Hepatocyte (in vitro differentiated cells): ENCODE data around the gene PLEKHA6. TPM values are rescaled to one million over a fixed set of nuclear protein-coding genes. Genes with fewer than 3 reads are reported as not detected.

Experiments
- DNase-seq: peaks from one replicate; pipeline ENCODE4 v3.0.0-alpha.2; 2016; ENCODE audit warnings: low spot score
- H2AFZ ChIP-seq: fragments of 200-600 bp; sonication (generic); 2 replicates; pipeline ENCODE4 v1.6.0; 2016; ENCODE audit warnings: antibody characterized with exemption, mild to moderate bottlenecking
- H3K27ac ChIP-seq: fragments of 200-600 bp; sonication (generic); 2 replicates; pipeline ENCODE4 v1.5.1; 2016; ENCODE audit warnings: mild to moderate bottlenecking
- H3K27me3 ChIP-seq: fragments of 200-600 bp; sonication (generic); 2 replicates; pipeline ENCODE4 v1.6.1; 2016
- H3K36me3 ChIP-seq: fragments of 200-600 bp; sonication (generic); replicated peaks from 2 replicates; pipeline ENCODE4 v1.5.1; 2016; ENCODE audit warnings: low read depth; ENCODE audit not compliant: insufficient read depth
- H3K4me1 ChIP-seq: fragments of 200-600 bp; sonication (generic); 2 replicates; pipeline ENCODE4 v1.5.1; 2016; ENCODE audit warnings: mild to moderate bottlenecking, moderate library complexity; ENCODE audit not compliant: insufficient read depth
- H3K4me2 ChIP-seq: fragments of 200-600 bp; sonication (generic); 2 replicates; pipeline ENCODE4 v1.6.0; 2016
- H3K4me3 ChIP-seq: fragments of 200-600 bp; sonication (generic); 2 replicates; pipeline ENCODE4 v1.5.1; 2016; ENCODE audit warnings: mild to moderate bottlenecking
- H3K79me2 ChIP-seq: fragments of 200-600 bp; sonication (generic); 2 replicates; pipeline ENCODE4 v1.6.0; 2017; ENCODE audit warnings: mild to moderate bottlenecking
- H3K9me2 ChIP-seq: fragments of 200-600 bp; sonication (generic); replicated peaks from 2 replicates; pipeline ENCODE4 v1.6.0; 2017; ENCODE audit warnings: mild to moderate bottlenecking; ENCODE audit not compliant: insufficient read depth
- H3K9me3 ChIP-seq: fragments of 200-600 bp; sonication (generic); 2 replicates; pipeline ENCODE4 v1.5.1; 2016; ENCODE audit warnings: low read depth, mild to moderate bottlenecking
- H4K20me1 ChIP-seq: fragments of 200-600 bp; sonication (generic); 2 replicates; pipeline ENCODE4 v1.6.0; 2016; ENCODE audit warnings: mild to moderate bottlenecking; ENCODE audit not compliant: insufficient read depth, poor library complexity, severe bottlenecking
- EZH2 ChIP-seq: fragments of 200-600 bp; sonication (generic); IDR thresholded peaks from 2 replicates; pipeline ENCODE4 v1.6.1; 2016; ENCODE audit warnings: antibody characterized with exemption, mild to moderate bottlenecking, borderline replicate concordance
- EZH2phosphoT487 ChIP-seq: fragments of 200-600 bp; sonication (generic); IDR thresholded peaks from one replicate; pipeline ENCODE4 v1.6.1; 2018; ENCODE audit warnings: antibody characterized with exemption, mild to moderate bottlenecking, low read depth, moderate library complexity; ENCODE audit not compliant: unreplicated experiment, severe bottlenecking
- WGBS: methylation state at CpG from one replicate; pipeline ENCODE4 v1.1.6; 2016; ENCODE audit warnings: low lambda C conversion rate; ENCODE audit errors: missing lambda C conversion rate; 5-methylcytosine and 5-hydroxymethylcytosine counted together
- polyA plus RNA-seq: library from polyadenylated mRNA; unstranded; fragments of >200 nt; fragmentation: Nextera tagmentation; extraction: Ambion mirVana; gene quantifications from 2 replicates; pipeline ENCODE4 v1.2.1, GENCODE V29; 2016
- total RNA-seq: library from RNA; depleted of rRNA; stranded (reverse); fragments of >200 nt; gene quantifications from 2 replicates; pipeline ENCODE4 v1.2.3, GENCODE V29; 2014
- TF ChIP-seq, protein P1 (sequence below): fragments of 200-600 bp; sonication (generic); IDR thresholded peaks from 2 replicates; pipeline ENCODE4 v1.5.1; 2016; ENCODE audit warnings: antibody characterized with exemption, mild to moderate bottlenecking; ENCODE audit not compliant: poor library complexity

PLEKHA6 gene
- total and polyA plus RNA-seq, 2 experiments from 2014 or later, result 14.3 to 31.5 TPM

- Histone ChIP-seq H4K20me1 (no peaks in the 10 kb centered on the region), H3K9me2 (no peaks in the 10 kb centered on the region), H2AFZ (no peak overlapping the region), H3K27me3 (no peaks in the 10 kb centered on the region), H3K4me1 (peaks cover 21% of the 10 kb centered on the region), H3K36me3 (no peaks in the 10 kb centered on the region), H3K4me3 (no peak overlapping the region), H3K27ac (no peak overlapping the region), H3K79me2 (peaks cover 53% of the 10 kb centered on the region), H3K4me2 (no peak overlapping the region), H3K9me3 (no peaks in the 10 kb centered on the region)
- no peak for DNase-seq
- WGBS, result 54% methylated on average over 4 of the region's 4 CpGs
- no peak for TF ChIP-seq EZH2phosphoT487
- no peak for TF ChIP-seq EZH2
- TF ChIP-seq, protein P1, sequence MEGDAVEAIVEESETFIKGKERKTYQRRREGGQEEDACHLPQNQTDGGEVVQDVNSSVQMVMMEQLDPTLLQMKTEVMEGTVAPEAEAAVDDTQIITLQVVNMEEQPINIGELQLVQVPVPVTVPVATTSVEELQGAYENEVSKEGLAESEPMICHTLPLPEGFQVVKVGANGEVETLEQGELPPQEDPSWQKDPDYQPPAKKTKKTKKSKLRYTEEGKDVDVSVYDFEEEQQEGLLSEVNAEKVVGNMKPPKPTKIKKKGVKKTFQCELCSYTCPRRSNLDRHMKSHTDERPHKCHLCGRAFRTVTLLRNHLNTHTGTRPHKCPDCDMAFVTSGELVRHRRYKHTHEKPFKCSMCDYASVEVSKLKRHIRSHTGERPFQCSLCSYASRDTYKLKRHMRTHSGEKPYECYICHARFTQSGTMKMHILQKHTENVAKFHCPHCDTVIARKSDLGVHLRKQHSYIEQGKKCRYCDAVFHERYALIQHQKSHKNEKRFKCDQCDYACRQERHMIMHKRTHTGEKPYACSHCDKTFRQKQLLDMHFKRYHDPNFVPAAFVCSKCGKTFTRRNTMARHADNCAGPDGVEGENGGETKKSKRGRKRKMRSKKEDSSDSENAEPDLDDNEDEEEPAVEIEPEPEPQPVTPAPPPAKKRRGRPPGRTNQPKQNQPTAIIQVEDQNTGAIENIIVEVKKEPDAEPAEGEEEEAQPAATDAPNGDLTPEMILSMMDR, result no peak
Measured at GRCh38 chr1:204304067-204304466, 55.7 kb downstream of the PLEKHA6 start.

GRCh38 chr1:204302769-204303168, 57.0 kb downstream of the PLEKHA6 start:
- H2AFZ ChIP-seq, result no peak overlapping the region
- no peaks in the 10 kb centered on the region for H3K36me3 ChIP-seq
- H3K9me2 ChIP-seq, result no peaks in the 10 kb centered on the region
- no peak overlapping the region for H3K4me3 ChIP-seq
- no peak for DNase-seq
- TF ChIP-seq EZH2 (no peak), EZH2phosphoT487 (no peak)
- TF ChIP-seq, protein P1, result no peak
- 80% methylated on average over 3 of the region's 3 CpGs for WGBS
- no peak overlapping the region for H3K27ac ChIP-seq
- H3K4me2 ChIP-seq, result no peak overlapping the region
- peaks cover 53% of the 10 kb centered on the region for H3K79me2 ChIP-seq
- no peaks in the 10 kb centered on the region for H4K20me1 ChIP-seq
- H3K27me3 ChIP-seq, result no peaks in the 10 kb centered on the region
- peaks cover 15% of the 10 kb centered on the region for H3K4me1 ChIP-seq
- no peaks in the 10 kb centered on the region for H3K9me3 ChIP-seq

GRCh38 chr1:204301171-204301957, 58.4 kb downstream of the PLEKHA6 start:
- H3K27me3 ChIP-seq, result no peaks in the 10 kb centered on the region
- DNase-seq, result no peak
- no peaks in the 10 kb centered on the region for H3K9me2 ChIP-seq
- WGBS, result 84% methylated on average over 7 of the region's 7 CpGs
- no peaks in the 10 kb centered on the region for H3K36me3 ChIP-seq
- no peak overlapping the region for H3K4me3 ChIP-seq
- TF ChIP-seq EZH2 (no peak), EZH2phosphoT487 (no peak)
- TF ChIP-seq, protein P1, result no peak
- no peak overlapping the region for H3K27ac ChIP-seq
- peaks cover 21% of the 10 kb centered on the region for H3K4me1 ChIP-seq
- no peak overlapping the region for H3K4me2 ChIP-seq
- no peak overlapping the region for H2AFZ ChIP-seq
- peaks cover 57% of the 10 kb centered on the region for H3K79me2 ChIP-seq
- no peaks in the 10 kb centered on the region for H4K20me1 ChIP-seq
- no peaks in the 10 kb centered on the region for H3K9me3 ChIP-seq
